Body of pancreas (tissue), 4 donors: ENCODE results near the gene FOXF1. TPM values are rescaled to one million over a fixed set of nuclear protein-coding genes. Genes with fewer than 3 reads are reported as not detected.

ENCODE experiments used
- ATAC-seq: fragments of 150-250 bp; one replicate; pipeline ENCODE4 v1.9.1; 2016
- DNase-seq, 4 donors: peaks; one replicate each; pipeline ENCODE4 v3.0.0-alpha.2; 2019
- H3K27ac ChIP-seq, 4 donors: fragments of 200-600 bp; sonication (generic); 1 replicate in 3 of 4; 2 replicates in 1 of 4; pipeline versions ENCODE4 v1.5.1 to v1.6.1; 2016 to 2019; ENCODE audit warnings: mild to moderate bottlenecking in 1 of 4, mixed read lengths in 1 of 4, moderate library complexity in 1 of 4
- H3K27me3 ChIP-seq, 2 donors: fragments of 200-600 bp; sonication (generic); one replicate each; pipeline ENCODE4 v1.6.0; 2016; ENCODE audit warnings: mild to moderate bottlenecking in 1 of 2
- H3K36me3 ChIP-seq, 2 donors: fragments of 200-600 bp; sonication (generic); replicated peaks in 1 of 2; 2 replicates each; pipeline ENCODE4 v1.5.1; 2016; ENCODE audit warnings: low read depth in 2 of 2; ENCODE audit not compliant: insufficient read depth in 1 of 2
- H3K4me1 ChIP-seq: fragments of 200-600 bp; sonication (generic); one replicate; pipeline ENCODE4 v1.6.0; 2016
- H3K4me3 ChIP-seq, 2 donors: fragments of 200-600 bp; sonication (generic); 1 replicate in 1 of 2; 2 replicates in 1 of 2; pipeline ENCODE4 v1.5.1; 2016 to 2019
- H3K9me3 ChIP-seq, 3 donors: fragments of 200-600 bp; sonication (generic); 1 replicate in 2 of 3; 2 replicates in 1 of 3; pipeline ENCODE4 v1.5.1; 2016
- CTCF ChIP-seq, 7 experiments: fragments of 450-650 bp in 4 of 7; fragments of 200-600 bp in 3 of 7; sonication (generic) in 3 of 7; IDR thresholded peaks; one replicate each; pipeline ENCODE4 v1.5.1; 2016 to 2019; ENCODE audit warnings: antibody characterized with exemption in 7 of 7
- POLR2A ChIP-seq, 3 donors: fragments of 450-650 bp; IDR thresholded peaks; one replicate each; pipeline ENCODE4 v1.6.1; 2016; ENCODE audit warnings: antibody characterized with exemption in 3 of 3, mild to moderate bottlenecking in 2 of 3
- WGBS, 2 donors: methylation state at CpG; one replicate each; pipeline ENCODE4 v1.1.5; 2017; 5-methylcytosine and 5-hydroxymethylcytosine counted together
- intact Hi-C: fragments of 100-400 bp; cut with DNase I; formaldehyde crosslinking; loops from one replicate; pipeline ENCODE4 v1.15.1; 2023
- total RNA-seq, 2 donors: library from RNA; depleted of rRNA; stranded (reverse); fragments of >200 nt; gene quantifications; one replicate each; pipeline ENCODE4 v1.1.0, GENCODE V29; 2016

FOXF1 gene
- 1 to 10 TPM in 1 of 2 donors, under 1 TPM in 1; 0.52 to 7.3 TPM for total RNA-seq

- no peaks in the 10 kb centered on the region for H3K9me3 ChIP-seq
- peaks cover 0 to 19% of the 10 kb centered on the region in 2 donors for H3K27me3 ChIP-seq
- H3K27ac ChIP-seq = peak within 1 kb of the TSS in 3 of 4 donors; percentile 36 to 68 (median 67)
- intact Hi-C loops = no loop called here
- peak in 1 of 4 donors; percentile 13 for DNase-seq
- no peaks in the 10 kb centered on the region for H3K36me3 ChIP-seq
- peaks cover 34% of the 10 kb centered on the region for H3K4me1 ChIP-seq
- ATAC-seq = peak; percentile 9
- no peak for TF ChIP-seq POLR2A (IDR thresholded peaks at IDR 0.05)
- no peak for TF ChIP-seq CTCF (IDR thresholded peaks at IDR 0.05)
- peak within 1 kb of the TSS; percentile 29 to 32 for H3K4me3 ChIP-seq
- 1% methylated on average over 71 of the region's 89 CpGs; no CpG with 5 or more reads in 1 of the 2 donors for WGBS, 2 donors
Measured at GRCh38 chr16:86510465-86511261, at the start of gene FOXF1. TSS of gene FOXF1 (plus strand) at chr16:86510527. CDS start at chr16:86510570, 43 bp downstream.

GRCh38 chr16:86461037-86461436 lies 49.3 kb upstream of the FOXF1 start:
- intact Hi-C loops = no loop called here
- Histone ChIP-seq H3K4me1 (no peaks in the 10 kb centered on the region), H3K36me3 (no peaks in the 10 kb centered on the region), H3K4me3 (no peak overlapping the region), H3K9me3 (peaks cover 0 to 8% (median 0%) of the 10 kb centered on the region in 3 donors), H3K27ac (no peak overlapping the region), H3K27me3 (no peaks in the 10 kb centered on the region)
- ATAC-seq (no peak), DNase-seq (no peak)
- TF ChIP-seq CTCF (IDR thresholded peaks at IDR 0.05) (no peak), POLR2A (IDR thresholded peaks at IDR 0.05) (no peak)

DNA sequence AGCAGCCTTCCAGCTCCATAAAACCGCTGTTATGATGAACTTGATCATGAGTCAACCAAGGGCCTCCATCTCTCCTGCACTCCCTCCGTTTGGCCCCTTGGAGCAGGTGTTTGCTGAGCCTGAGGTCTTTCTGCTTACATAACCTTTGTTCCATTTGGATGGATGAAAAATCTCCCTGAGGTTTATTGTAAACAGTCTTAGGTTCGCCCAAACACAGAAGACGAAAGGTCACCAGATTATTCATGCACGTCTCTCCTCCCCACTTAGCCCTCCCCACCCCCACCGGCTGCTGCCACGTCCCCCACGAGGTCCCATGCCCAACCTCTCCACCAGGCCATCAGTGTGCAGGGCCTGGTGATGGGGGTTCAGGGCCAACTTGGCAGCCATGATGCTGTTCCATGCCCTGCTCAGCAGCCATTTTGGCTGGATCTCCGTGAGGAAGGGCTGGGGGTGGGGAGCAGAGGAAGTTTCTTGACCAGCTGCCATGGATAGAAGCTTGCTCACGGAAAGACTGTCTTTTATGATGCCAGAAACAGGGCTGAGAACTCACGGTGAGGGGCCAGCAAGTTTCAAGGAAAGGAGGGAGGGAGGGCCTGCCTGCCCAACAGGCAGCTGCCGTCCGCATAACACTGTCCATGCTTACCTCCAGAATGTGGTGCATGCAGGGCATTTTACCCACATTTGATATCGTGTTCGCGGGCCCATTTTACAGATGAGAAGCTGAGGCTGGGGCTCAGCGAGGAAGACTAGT lies 47.8 kb upstream of the FOXF1 start:
- DNase-seq (no peak), ATAC-seq (no peak)
- no peaks in the 10 kb centered on the region for H3K27me3 ChIP-seq
- no peaks in the 10 kb centered on the region for H3K36me3 ChIP-seq
- H3K4me1 ChIP-seq = no peaks in the 10 kb centered on the region
- peaks cover 0 to 8% (median 0%) of the 10 kb centered on the region in 3 donors for H3K9me3 ChIP-seq
- no peak overlapping the region for H3K4me3 ChIP-seq
- intact Hi-C loops = no loop called here
- TF ChIP-seq POLR2A (IDR thresholded peaks at IDR 0.05) (no peak), CTCF (IDR thresholded peaks at IDR 0.05) (no peak)
- WGBS, 2 donors = 26 to 58% methylated on average over 8 to 17 of the region's 17 CpGs
- no peak overlapping the region for H3K27ac ChIP-seq

DNA sequence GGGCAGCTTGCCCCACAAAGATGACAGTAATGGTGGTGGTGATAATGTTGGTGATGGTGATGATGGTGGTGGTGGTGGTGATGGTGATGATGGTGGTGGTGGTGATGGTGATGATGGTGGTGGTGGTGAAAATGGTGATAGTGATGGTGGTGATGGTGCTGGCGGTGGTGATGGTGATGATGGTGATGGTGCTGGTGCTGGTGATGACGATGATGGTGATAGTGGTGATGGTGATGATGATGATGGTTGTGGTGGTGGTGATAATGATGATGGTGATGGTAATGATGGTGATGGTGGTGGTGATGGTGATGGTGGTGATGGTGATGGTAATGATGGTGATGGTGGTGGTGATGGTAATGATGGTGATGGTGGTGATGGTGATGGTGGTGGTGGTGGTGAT lies 46.3 kb upstream of the FOXF1 start:
- WGBS, 2 donors = 80 to 91% methylated on average over 2 of the region's 2 CpGs
- Histone ChIP-seq H3K4me1 (no peaks in the 10 kb centered on the region), H3K9me3 (peaks cover 0 to 8% (median 0%) of the 10 kb centered on the region in 3 donors), H3K36me3 (no peaks in the 10 kb centered on the region), H3K27ac (no peak overlapping the region), H3K27me3 (no peaks in the 10 kb centered on the region), H3K4me3 (no peak overlapping the region)
- no peak for TF ChIP-seq POLR2A (IDR thresholded peaks at IDR 0.05)
- no peak for TF ChIP-seq CTCF (IDR thresholded peaks at IDR 0.05)
- intact Hi-C loops = no loop called here
- DNase-seq = no peak
- no peak for ATAC-seq
